ENCODE results near the gene SLC26A8. TPM values are rescaled to one million over a fixed set of nuclear protein-coding genes. Genes with fewer than 3 reads are reported as not detected.
A peak's percentile ranks its signal among the peaks of the same experiment; 100 is the strongest.

The SLC26A8 gene, protein sequence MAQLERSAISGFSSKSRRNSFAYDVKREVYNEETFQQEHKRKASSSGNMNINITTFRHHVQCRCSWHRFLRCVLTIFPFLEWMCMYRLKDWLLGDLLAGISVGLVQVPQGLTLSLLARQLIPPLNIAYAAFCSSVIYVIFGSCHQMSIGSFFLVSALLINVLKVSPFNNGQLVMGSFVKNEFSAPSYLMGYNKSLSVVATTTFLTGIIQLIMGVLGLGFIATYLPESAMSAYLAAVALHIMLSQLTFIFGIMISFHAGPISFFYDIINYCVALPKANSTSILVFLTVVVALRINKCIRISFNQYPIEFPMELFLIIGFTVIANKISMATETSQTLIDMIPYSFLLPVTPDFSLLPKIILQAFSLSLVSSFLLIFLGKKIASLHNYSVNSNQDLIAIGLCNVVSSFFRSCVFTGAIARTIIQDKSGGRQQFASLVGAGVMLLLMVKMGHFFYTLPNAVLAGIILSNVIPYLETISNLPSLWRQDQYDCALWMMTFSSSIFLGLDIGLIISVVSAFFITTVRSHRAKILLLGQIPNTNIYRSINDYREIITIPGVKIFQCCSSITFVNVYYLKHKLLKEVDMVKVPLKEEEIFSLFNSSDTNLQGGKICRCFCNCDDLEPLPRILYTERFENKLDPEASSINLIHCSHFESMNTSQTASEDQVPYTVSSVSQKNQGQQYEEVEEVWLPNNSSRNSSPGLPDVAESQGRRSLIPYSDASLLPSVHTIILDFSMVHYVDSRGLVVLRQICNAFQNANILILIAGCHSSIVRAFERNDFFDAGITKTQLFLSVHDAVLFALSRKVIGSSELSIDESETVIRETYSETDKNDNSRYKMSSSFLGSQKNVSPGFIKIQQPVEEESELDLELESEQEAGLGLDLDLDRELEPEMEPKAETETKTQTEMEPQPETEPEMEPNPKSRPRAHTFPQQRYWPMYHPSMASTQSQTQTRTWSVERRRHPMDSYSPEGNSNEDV
- not detected in 2 replicates for total RNA-seq

DNA sequence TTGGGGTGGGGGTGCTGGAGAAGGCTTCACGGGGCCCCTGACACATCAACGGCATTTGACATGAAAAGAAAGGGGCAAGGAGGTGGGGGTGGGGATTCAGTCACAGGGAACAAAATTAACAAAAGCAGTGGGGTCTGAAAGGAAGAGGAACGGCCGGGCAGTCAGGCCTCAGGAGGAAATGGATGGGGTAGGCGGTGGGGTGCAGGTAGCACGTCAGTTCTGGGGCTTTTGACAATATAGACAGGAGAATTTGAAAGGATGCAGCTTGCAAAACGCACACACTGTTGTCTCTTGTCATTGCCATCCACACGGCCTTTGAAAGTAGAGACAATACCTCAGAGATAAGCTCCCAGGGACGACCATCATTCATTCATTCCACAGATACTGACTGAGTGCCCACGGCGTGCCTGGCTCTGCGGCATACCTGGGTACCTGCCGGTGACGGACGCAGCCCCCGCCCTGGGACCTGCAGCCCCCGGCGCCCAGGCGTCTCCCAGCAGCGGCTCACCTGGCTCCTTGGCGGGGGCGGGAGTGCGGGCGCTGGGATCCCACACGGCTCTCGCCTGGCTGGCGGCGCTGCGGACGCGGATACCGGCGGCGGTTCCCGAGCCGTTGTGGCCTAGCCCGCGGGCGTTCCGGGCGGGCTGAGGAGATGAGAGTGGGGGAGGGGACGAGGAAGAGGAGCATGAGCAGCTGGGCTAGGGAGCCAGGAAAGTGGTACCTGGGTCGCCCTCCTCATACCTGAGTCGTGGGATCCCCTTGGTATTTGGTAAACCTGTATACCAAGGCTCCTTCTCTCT is at the start of gene SLC26A8:
SLC26A8 (minus strand) TSS at position 646 of the 800 bp plus-strand sequence. CDS start 4,934 bp downstream, outside the sequence.
- H3K4me3 ChIP-seq (ENCODE audit: low read depth, low read length), result no peak within 1 kb of the TSS
- DNase-seq (ENCODE audit: low read depth), result no peak
- TF ChIP-seq, protein P1, sequence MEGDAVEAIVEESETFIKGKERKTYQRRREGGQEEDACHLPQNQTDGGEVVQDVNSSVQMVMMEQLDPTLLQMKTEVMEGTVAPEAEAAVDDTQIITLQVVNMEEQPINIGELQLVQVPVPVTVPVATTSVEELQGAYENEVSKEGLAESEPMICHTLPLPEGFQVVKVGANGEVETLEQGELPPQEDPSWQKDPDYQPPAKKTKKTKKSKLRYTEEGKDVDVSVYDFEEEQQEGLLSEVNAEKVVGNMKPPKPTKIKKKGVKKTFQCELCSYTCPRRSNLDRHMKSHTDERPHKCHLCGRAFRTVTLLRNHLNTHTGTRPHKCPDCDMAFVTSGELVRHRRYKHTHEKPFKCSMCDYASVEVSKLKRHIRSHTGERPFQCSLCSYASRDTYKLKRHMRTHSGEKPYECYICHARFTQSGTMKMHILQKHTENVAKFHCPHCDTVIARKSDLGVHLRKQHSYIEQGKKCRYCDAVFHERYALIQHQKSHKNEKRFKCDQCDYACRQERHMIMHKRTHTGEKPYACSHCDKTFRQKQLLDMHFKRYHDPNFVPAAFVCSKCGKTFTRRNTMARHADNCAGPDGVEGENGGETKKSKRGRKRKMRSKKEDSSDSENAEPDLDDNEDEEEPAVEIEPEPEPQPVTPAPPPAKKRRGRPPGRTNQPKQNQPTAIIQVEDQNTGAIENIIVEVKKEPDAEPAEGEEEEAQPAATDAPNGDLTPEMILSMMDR (IDR thresholded peaks at IDR 0.05; ENCODE audit: insufficient read depth, low read depth, low read length), result no peak

DNA sequence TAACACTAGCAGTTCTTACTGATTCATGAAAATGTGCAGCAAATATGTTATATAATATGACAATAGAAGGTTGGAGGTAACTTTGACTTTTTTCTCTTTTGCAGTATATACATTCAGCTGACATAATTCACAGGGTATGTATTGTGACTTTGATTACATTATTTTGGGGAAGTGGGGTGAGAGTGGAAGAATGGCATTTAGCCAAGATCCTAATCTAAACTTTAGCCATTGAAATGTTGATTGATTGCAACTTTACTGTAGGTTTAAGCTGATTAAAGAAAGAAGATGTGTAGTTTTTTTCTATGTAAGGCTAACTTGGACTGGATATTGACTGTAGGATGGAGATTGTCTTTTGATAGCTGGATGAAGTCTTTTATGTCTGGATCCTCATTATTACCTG is 49.1 kb upstream of the SLC26A8 start:
- TF ChIP-seq, protein P1 (IDR thresholded peaks at IDR 0.05; ENCODE audit: insufficient read depth, low read depth, low read length), result peak; percentile 4

GRCh38 chr6:36072681-36073080 is 48.2 kb upstream of the SLC26A8 start:
- DNase-seq (ENCODE audit: low read depth), result no peak
- no peak overlapping the region for H3K4me3 ChIP-seq (ENCODE audit: low read depth, low read length)
- TF ChIP-seq, protein P1 (IDR thresholded peaks at IDR 0.05; ENCODE audit: insufficient read depth, low read depth, low read length), result no peak

More for the DNA sequence above, 49.1 kb upstream of the SLC26A8 start:
- DNase-seq (ENCODE audit: low read depth), result no peak
- no peak overlapping the region for H3K4me3 ChIP-seq (ENCODE audit: low read depth, low read length)

DNA sequence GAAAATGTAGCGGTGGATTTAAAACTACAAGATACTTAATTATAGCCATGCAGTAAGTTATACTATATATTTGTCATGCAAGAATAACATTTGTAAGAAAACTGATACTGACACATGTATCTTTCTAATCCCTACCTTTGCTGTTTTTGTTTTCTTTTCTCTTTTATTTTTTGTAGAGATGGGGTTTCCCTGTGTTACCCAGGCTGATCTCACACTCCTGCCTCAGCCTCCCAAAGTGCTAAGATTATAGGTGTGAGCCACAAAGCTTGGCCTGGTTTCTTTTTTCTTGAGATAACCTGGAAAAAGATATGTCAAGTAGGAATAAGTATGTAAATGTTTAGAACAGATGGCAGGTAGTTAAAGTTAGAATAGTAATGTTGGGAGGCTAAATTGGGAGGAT is 47.3 kb upstream of the SLC26A8 start:
- DNase-seq (ENCODE audit: low read depth), result no peak
- no peak overlapping the region for H3K4me3 ChIP-seq (ENCODE audit: low read depth, low read length)
- TF ChIP-seq, protein P1 (IDR thresholded peaks at IDR 0.05; ENCODE audit: insufficient read depth, low read depth, low read length), result no peak

GRCh38 chr6:36071281-36071680 is 46.8 kb upstream of the SLC26A8 start:
- no peak for DNase-seq (ENCODE audit: low read depth)
- TF ChIP-seq, protein P1 (IDR thresholded peaks at IDR 0.05; ENCODE audit: insufficient read depth, low read depth, low read length), result no peak
- H3K4me3 ChIP-seq (ENCODE audit: low read depth, low read length), result no peak overlapping the region

DNA sequence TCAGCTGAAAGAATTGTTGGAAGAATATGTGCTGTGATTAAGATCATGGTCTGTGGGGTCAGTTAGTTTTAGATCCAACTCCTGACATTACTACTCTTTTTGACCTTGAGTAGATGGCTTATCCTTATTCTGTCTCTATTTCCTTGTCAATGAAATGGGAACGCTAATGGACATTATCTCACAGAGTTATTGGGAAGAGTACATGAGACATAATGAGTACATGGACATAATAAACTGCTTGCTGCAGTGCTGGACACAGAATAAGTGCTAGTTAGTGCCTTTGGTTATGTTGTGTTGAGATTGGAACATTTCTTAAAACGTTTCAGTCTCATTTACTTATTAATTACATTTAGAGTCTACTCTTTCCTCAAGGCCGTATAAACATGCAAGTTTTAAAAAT is 45.8 kb upstream of the SLC26A8 start:
- TF ChIP-seq, protein P1 (IDR thresholded peaks at IDR 0.05; ENCODE audit: insufficient read depth, low read depth, low read length), result no peak
- no peak for DNase-seq (ENCODE audit: low read depth)

More for the DNA sequence above, 45.8 kb upstream of the SLC26A8 start:
- no peak overlapping the region for H3K4me3 ChIP-seq (ENCODE audit: low read depth, low read length)

All from fibroblast of villous mesenchyme (primary cell).